ENCODE measurements around the gene VPS26A.

Gene VPS26A

GRCh38 chr10:69123747-69124562, at the start of gene VPS26A:
VPS26A (plus strand) TSS chr10:69124178; CDS start chr10:69124278, 100 bp downstream.
- TF ChIP-seq, protein P1, sequence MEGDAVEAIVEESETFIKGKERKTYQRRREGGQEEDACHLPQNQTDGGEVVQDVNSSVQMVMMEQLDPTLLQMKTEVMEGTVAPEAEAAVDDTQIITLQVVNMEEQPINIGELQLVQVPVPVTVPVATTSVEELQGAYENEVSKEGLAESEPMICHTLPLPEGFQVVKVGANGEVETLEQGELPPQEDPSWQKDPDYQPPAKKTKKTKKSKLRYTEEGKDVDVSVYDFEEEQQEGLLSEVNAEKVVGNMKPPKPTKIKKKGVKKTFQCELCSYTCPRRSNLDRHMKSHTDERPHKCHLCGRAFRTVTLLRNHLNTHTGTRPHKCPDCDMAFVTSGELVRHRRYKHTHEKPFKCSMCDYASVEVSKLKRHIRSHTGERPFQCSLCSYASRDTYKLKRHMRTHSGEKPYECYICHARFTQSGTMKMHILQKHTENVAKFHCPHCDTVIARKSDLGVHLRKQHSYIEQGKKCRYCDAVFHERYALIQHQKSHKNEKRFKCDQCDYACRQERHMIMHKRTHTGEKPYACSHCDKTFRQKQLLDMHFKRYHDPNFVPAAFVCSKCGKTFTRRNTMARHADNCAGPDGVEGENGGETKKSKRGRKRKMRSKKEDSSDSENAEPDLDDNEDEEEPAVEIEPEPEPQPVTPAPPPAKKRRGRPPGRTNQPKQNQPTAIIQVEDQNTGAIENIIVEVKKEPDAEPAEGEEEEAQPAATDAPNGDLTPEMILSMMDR (IDR thresholded peaks at IDR 0.05; ENCODE audit: extremely low read depth, missing control alignments), result no peak

GRCh38 chr10:69074532-69074931, 49.4 kb upstream of the VPS26A start:
- DNase-seq (ENCODE audit: low spot score), result no peak
- TF ChIP-seq, protein P1 (IDR thresholded peaks at IDR 0.05; ENCODE audit: extremely low read depth, missing control alignments), result no peak

More at GRCh38 chr10:69123747-69124562, at the start of gene VPS26A:
- DNase-seq (ENCODE audit: low spot score), result peak; percentile 99

GRCh38 chr10:69075431-69075830, 48.5 kb upstream of the VPS26A start:
- DNase-seq (ENCODE audit: low spot score), result no peak
- TF ChIP-seq, protein P1 (IDR thresholded peaks at IDR 0.05; ENCODE audit: extremely low read depth, missing control alignments), result no peak

DNA sequence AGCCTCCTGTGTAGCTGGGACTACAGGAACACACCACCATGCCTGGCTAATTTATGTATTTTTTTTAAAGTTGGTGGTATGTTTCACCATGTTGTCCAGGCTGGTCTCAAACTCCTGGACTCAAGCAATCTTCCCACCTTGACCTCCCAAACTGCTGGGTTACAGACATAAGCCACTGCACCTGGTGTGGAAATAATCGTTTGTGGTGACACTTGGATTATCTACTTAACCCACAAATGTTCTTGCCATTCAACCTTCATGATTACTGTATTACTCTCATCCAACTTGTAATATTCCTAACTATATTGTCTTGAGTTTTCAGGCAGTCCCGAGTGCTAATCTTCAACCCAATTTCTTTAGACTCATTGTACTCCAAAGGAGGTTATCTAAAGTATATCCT, 45.7 kb upstream of the VPS26A start:
- TF ChIP-seq, protein P1 (IDR thresholded peaks at IDR 0.05; ENCODE audit: extremely low read depth, missing control alignments), result no peak
- DNase-seq (ENCODE audit: low spot score), result no peak

DNA sequence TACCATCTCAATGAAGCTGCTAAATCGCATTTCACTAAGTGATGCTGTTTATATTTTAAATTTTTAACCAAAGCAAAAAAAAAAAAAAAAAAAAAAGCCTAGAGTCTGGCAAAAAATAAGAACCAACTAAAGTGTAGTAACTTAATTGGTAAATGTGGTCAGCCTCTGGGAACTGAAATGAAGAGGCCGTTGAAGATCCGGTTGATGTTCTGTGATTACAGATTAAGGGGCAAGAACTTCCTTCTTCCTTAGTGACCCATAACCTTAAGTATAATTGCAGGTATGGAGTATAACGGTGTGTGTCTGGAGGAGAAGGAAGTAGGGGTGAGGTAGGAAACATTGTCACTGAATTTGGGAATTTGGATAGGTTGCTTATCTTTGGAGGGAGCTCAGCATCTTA, 43.8 kb upstream of the VPS26A start:
- DNase-seq (ENCODE audit: low spot score), result no peak

GRCh38 chr10:69086001-69086509, 37.9 kb upstream of the VPS26A start:
- TF ChIP-seq, protein P1 (IDR thresholded peaks at IDR 0.05; ENCODE audit: extremely low read depth, missing control alignments), result no peak
- DNase-seq (ENCODE audit: low spot score), result no peak

More for the DNA sequence above, 43.8 kb upstream of the VPS26A start:
- TF ChIP-seq, protein P1 (IDR thresholded peaks at IDR 0.05; ENCODE audit: extremely low read depth, missing control alignments), result no peak

Measured in GM20000 (cell line).